ENCODE results near the gene KCNQ1.

KCNQ1 gene

GRCh38 chr11:2699531-2700414 is 255.0 kb downstream of the KCNQ1 start, which contains the start of gene KCNQ1OT1:
Gene KCNQ1OT1 (minus strand): TSS chr11:2699994.
- DNase-seq (ENCODE audit: low read depth), result peak; percentile 78

- DNase-seq (ENCODE audit: low read depth), result no peak
Observed at GRCh38 chr11:2700415-2701211, 255.8 kb downstream of the KCNQ1 start.

GRCh38 chr11:2701230-2701629 is 256.4 kb downstream of the KCNQ1 start:
- DNase-seq (ENCODE audit: low read depth), result no peak

GRCh38 chr11:2701898-2702434 is 257.2 kb downstream of the KCNQ1 start:
- no peak for DNase-seq (ENCODE audit: low read depth)

- DNase-seq (ENCODE audit: low read depth), result no peak
Observed at GRCh38 chr11:2702771-2703362, 258.1 kb downstream of the KCNQ1 start.

GRCh38 chr11:2703363-2704141 is 258.7 kb downstream of the KCNQ1 start:
- no peak for DNase-seq (ENCODE audit: low read depth)

- no peak for DNase-seq (ENCODE audit: low read depth)
Observed at GRCh38 chr11:2704356-2704755, 259.5 kb downstream of the KCNQ1 start.

- DNase-seq (ENCODE audit: low read depth), result no peak
Observed at GRCh38 chr11:2704896-2705606, 260.2 kb downstream of the KCNQ1 start.

GRCh38 chr11:2706321-2706720 is 261.5 kb downstream of the KCNQ1 start:
- DNase-seq (ENCODE audit: low read depth), result no peak

GRCh38 chr11:2707736-2708135 is 262.9 kb downstream of the KCNQ1 start:
- DNase-seq (ENCODE audit: low read depth), result no peak

GRCh38 chr11:2708151-2708581 is 263.4 kb downstream of the KCNQ1 start:
- no peak for DNase-seq (ENCODE audit: low read depth)

- no peak for DNase-seq (ENCODE audit: low read depth)
Observed at GRCh38 chr11:2708757-2709281, 264.0 kb downstream of the KCNQ1 start.

- no peak for DNase-seq (ENCODE audit: low read depth)
Observed at GRCh38 chr11:2709429-2709828, 264.6 kb downstream of the KCNQ1 start.

- DNase-seq (ENCODE audit: low read depth), result no peak
Observed at GRCh38 chr11:2711161-2711560, 266.4 kb downstream of the KCNQ1 start.

GRCh38 chr11:2713094-2713493 is 268.3 kb downstream of the KCNQ1 start:
- DNase-seq (ENCODE audit: low read depth), result no peak

GRCh38 chr11:2713661-2714462 is 269.1 kb downstream of the KCNQ1 start:
- no peak for DNase-seq (ENCODE audit: low read depth)

GRCh38 chr11:2714463-2714800 is 269.6 kb downstream of the KCNQ1 start:
- no peak for DNase-seq (ENCODE audit: low read depth)

GRCh38 chr11:2714871-2715270 is 270.1 kb downstream of the KCNQ1 start:
- no peak for DNase-seq (ENCODE audit: low read depth)

- no peak for DNase-seq (ENCODE audit: low read depth)
Observed at GRCh38 chr11:2715716-2716350, 271.0 kb downstream of the KCNQ1 start.
